Measurements from ENCODE around the gene SINHCAF. TPM values are rescaled to one million over a fixed set of nuclear protein-coding genes. Genes with fewer than 3 reads are reported as not detected.

SINHCAF gene
- total RNA-seq, 1 donor = 14.9 TPM

- TF ChIP-seq CTCF (IDR thresholded peaks at IDR 0.05; ENCODE audit: insufficient read depth, low read length) = no peak
- no peak overlapping the region for H3K4me3 ChIP-seq (ENCODE audit: low read depth, low read length)
- DNase-seq (ENCODE audit: low read depth) = no peak
Measured at GRCh38 chr12:31272607-31273225, 53.2 kb downstream of the SINHCAF start.

- no peak overlapping the region for H3K4me3 ChIP-seq (ENCODE audit: low read depth, low read length)
- DNase-seq (ENCODE audit: low read depth) = no peak
- no peak for TF ChIP-seq CTCF (IDR thresholded peaks at IDR 0.05; ENCODE audit: insufficient read depth, low read length)
Measured at GRCh38 chr12:31267966-31268365, 58.0 kb downstream of the SINHCAF start.

- H3K4me3 ChIP-seq (ENCODE audit: low read depth, low read length) = no peak overlapping the region
- no peak for DNase-seq (ENCODE audit: low read depth)
- no peak for TF ChIP-seq CTCF (IDR thresholded peaks at IDR 0.05; ENCODE audit: insufficient read depth, low read length)
Measured at GRCh38 chr12:31265722-31266121, 60.2 kb downstream of the SINHCAF start.

GRCh38 chr12:31263661-31264060, 62.3 kb downstream of the SINHCAF start:
- no peak for DNase-seq (ENCODE audit: low read depth)
- no peak for TF ChIP-seq CTCF (IDR thresholded peaks at IDR 0.05; ENCODE audit: insufficient read depth, low read length)

GRCh38 chr12:31261744-31262143, 64.2 kb downstream of the SINHCAF start:
- no peak overlapping the region for H3K4me3 ChIP-seq (ENCODE audit: low read depth, low read length)
- DNase-seq (ENCODE audit: low read depth) = no peak
- no peak for TF ChIP-seq CTCF (IDR thresholded peaks at IDR 0.05; ENCODE audit: insufficient read depth, low read length)

More at GRCh38 chr12:31263661-31264060, 62.3 kb downstream of the SINHCAF start:
- no peak overlapping the region for H3K4me3 ChIP-seq (ENCODE audit: low read depth, low read length)

- TF ChIP-seq CTCF (IDR thresholded peaks at IDR 0.05; ENCODE audit: insufficient read depth, low read length) = no peak
- no peak for DNase-seq (ENCODE audit: low read depth)
- H3K4me3 ChIP-seq (ENCODE audit: low read depth, low read length) = no peak overlapping the region
Measured at GRCh38 chr12:31260840-31261239, 65.1 kb downstream of the SINHCAF start.
